AG09319 (cell line): ENCODE measurements around the gene SPIC.

ENCODE experiments used
- DNase-seq: peaks from one replicate; pipeline ENCODE4 v3.0.0-alpha.2; 2010; ENCODE audit warnings: low read depth; ENCODE audit errors: extremely low read depth
- CTCF ChIP-seq: IDR thresholded peaks from 2 replicates; pipeline ENCODE4 v1.5.1; 2011; ENCODE audit warnings: low read depth, mild to moderate bottlenecking, inconsistent platforms, low read length, moderate library complexity

The SPIC gene

GRCh38 chr12:101490286-101490920 is 15.3 kb downstream of the SPIC start:
- TF ChIP-seq CTCF: no peak; the same call in 1 of the 2 replicates
- DNase-seq: no peak

GRCh38 chr12:101491329-101491728 is 16.2 kb downstream of the SPIC start:
- no peak for DNase-seq
- TF ChIP-seq CTCF: no peak

GRCh38 chr12:101493556-101493955 is 18.4 kb downstream of the SPIC start:
- TF ChIP-seq CTCF: no peak
- DNase-seq: no peak

- no peak for DNase-seq
- TF ChIP-seq CTCF: no peak
Measured at GRCh38 chr12:101498252-101498651, 23.1 kb downstream of the SPIC start.

- DNase-seq: no peak
Measured at GRCh38 chr12:101501410-101501995, 26.4 kb downstream of the SPIC start.

GRCh38 chr12:101521136-101521535 is 46.0 kb downstream of the SPIC start:
- DNase-seq: no peak
- TF ChIP-seq CTCF: no peak

More at GRCh38 chr12:101501410-101501995, 26.4 kb downstream of the SPIC start:
- no peak for TF ChIP-seq CTCF

- no peak for DNase-seq
- TF ChIP-seq CTCF: no peak
Measured at GRCh38 chr12:101527682-101528081, 52.5 kb downstream of the SPIC start.
